ENCODE measurements around the gene CCDC9.

DNA sequence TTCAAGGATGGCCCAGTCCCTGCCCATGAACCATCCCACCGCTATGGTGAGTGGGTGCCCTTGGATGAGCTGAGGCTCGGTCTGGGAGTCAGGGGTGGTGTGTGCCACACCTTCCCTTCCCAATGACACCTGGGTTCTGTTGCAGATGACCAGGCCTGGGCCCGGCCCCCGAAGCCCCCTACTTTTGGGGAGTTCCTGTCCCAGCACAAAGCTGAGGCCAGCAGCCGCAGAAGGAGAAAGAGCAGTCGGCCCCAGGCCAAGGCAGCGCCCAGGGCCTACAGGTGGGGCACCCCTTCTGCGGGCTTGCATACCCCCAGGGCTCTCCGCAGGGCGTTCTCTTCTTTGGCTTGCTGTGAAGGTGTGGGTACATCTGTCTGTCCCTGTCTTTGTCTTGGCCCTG lies 14.1 kb downstream of the CCDC9 start:
- TF ChIP-seq POLR2A (IDR thresholded peaks at IDR 0.05; ENCODE audit: low read length) (no peak), GATA1 (IDR thresholded peaks at IDR 0.05; ENCODE audit: low read depth, low read length) (no peak)

Measured in erythroblast (primary cell).